ENCODE measurements around the gene ALG12.

DNA sequence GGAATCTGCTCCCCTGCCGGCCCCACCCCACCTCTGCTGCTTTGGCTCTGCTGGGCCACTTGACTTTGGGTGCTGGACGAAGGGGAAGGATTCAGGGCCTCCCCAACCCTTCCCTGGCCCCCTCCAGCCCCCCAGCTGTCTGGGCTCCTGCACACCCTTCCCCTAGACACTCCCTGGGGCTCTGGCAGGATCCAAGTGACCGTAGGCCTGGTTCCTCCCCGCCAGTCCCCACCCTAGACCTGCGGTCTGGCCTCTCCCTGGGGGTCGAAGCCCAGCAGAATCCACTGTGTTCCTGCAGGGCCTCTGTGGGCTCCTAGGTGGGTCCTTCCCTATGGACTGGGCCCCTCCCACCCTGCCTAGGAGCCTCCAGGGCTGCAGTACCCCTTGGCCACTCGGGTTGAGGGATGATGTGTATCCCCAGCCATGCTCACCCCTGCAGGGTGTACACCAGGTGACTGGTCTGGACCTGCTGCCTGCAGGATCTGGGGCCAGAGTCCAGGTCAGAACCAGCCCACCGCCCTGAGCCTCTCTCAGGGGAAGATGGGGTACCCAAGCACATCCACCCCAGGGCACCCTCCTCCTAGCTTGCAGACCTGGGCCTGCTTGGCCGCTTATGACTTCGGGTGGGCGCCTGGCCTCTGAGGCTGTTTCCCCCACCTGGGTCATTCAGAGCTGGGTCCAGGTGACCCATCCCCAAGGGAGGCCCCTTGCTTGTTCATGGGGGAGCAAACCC lies 48.0 kb upstream of the ALG12 start:
- TF ChIP-seq EZH2phosphoT487 (IDR thresholded peaks at IDR 0.05; ENCODE audit: insufficient read depth, low read depth) (no peak), EZH2 (IDR thresholded peaks at IDR 0.05; ENCODE audit: insufficient read depth, poor library complexity, severe bottlenecking) (no peak)

All from GM23248 (cell line).